SJSA1 (cell line): ENCODE results near the gene THBS3. TPM values are rescaled to one million over a fixed set of nuclear protein-coding genes. Genes with fewer than 3 reads are reported as not detected.
"Not testable (repeated sequence)": the region's sequence is repeated elsewhere in the genome, so short reads cannot be mapped to it uniquely, and the experiment has no call there.

Experiments used
- DNase-seq, 2 experiments: peaks; one replicate each; pipeline ENCODE4 v3.0.0-alpha.2; 2015 to 2020; ENCODE audit warnings: low spot score in 2 of 2, low read depth in 1 of 2
- H3K27ac ChIP-seq: fragments of 250-450 bp; sonication (Bioruptor Pico); 2 replicates; pipeline ENCODE4 v1.5.1; 2020; ENCODE audit warnings: mild to moderate bottlenecking, moderate library complexity
- H3K27me3 ChIP-seq: fragments of 250-450 bp; sonication (Bioruptor Pico); replicated peaks from 2 replicates; pipeline ENCODE4 v1.5.1; 2020; ENCODE audit warnings: mild to moderate bottlenecking, moderate library complexity
- H3K36me3 ChIP-seq: fragments of 250-450 bp; sonication (Bioruptor Pico); 2 replicates; pipeline ENCODE4 v1.5.1; 2020; ENCODE audit warnings: mild to moderate bottlenecking
- H3K4me1 ChIP-seq: fragments of 250-450 bp; sonication (Bioruptor Pico); replicated peaks from 2 replicates; pipeline ENCODE4 v1.6.1; 2021; ENCODE audit warnings: mild to moderate bottlenecking
- H3K4me3 ChIP-seq: fragments of 250-450 bp; sonication (Bioruptor Pico); 2 replicates; pipeline ENCODE4 v1.5.1; 2020; ENCODE audit warnings: mild to moderate bottlenecking
- H3K9me3 ChIP-seq: fragments of 250-450 bp; sonication (Bioruptor Pico); replicated peaks from 2 replicates; pipeline ENCODE4 v1.5.1; 2020; ENCODE audit warnings: mild to moderate bottlenecking
- total RNA-seq: library from RNA; depleted of rRNA; stranded (reverse); fragments of >200 nt; shearing (Covaris generic); gene quantifications from 2 replicates; pipeline ENCODE4 v1.2.3, GENCODE V29; 2014

THBS3 gene
- total RNA-seq, 1 experiment from 2014 or later, result 5.4 TPM

- DNase-seq, result peak; percentile 74 to 86
- Histone ChIP-seq H3K4me1 (peaks cover 46% of the 10 kb centered on the region), H3K4me3 (peak overlapping the region; percentile 47), H3K36me3 (peaks cover 3% of the 10 kb centered on the region; the same call in 1 of the 2 replicates), H3K9me3 (no peaks in the 10 kb centered on the region), H3K27me3 (no peaks in the 10 kb centered on the region), H3K27ac (peak overlapping the region; percentile 73)
These were observed 19.2 kb upstream of the THBS3 start for GRCh38 chr1:155226910-155227260.

- H3K4me3 ChIP-seq, result peak overlapping the region; percentile 47
- peaks cover 3% of the 10 kb centered on the region; the same call in 1 of the 2 replicates for H3K36me3 ChIP-seq
- H3K4me1 ChIP-seq, result peaks cover 46% of the 10 kb centered on the region
- DNase-seq, result peak; percentile 82 to 94
- no peaks in the 10 kb centered on the region for H3K27me3 ChIP-seq
- no peaks in the 10 kb centered on the region for H3K9me3 ChIP-seq
- peak overlapping the region; percentile 73 for H3K27ac ChIP-seq
These were observed 18.7 kb upstream of the THBS3 start for GRCh38 chr1:155226188-155226909.

GRCh38 chr1:155225404-155225759 is 17.7 kb upstream of the THBS3 start:
- not testable (repeated sequence) for H3K4me3 ChIP-seq, H3K36me3 ChIP-seq, H3K27me3 ChIP-seq, H3K9me3 ChIP-seq, DNase-seq
- H3K27ac ChIP-seq, result peak overlapping the region; percentile 99
- H3K4me1 ChIP-seq, result peaks cover 46% of the 10 kb centered on the region

- H3K27me3 ChIP-seq, result no peaks in the 10 kb centered on the region
- peaks cover 43% of the 10 kb centered on the region for H3K4me1 ChIP-seq
- H3K4me3 ChIP-seq, result no peak overlapping the region
- no peaks in the 10 kb centered on the region for H3K9me3 ChIP-seq
- H3K36me3 ChIP-seq, result peaks cover 4% of the 10 kb centered on the region
- no peak for DNase-seq
- H3K27ac ChIP-seq, result no peak overlapping the region
These were observed 15.3 kb upstream of the THBS3 start for GRCh38 chr1:155223047-155223446.

- H3K4me3 ChIP-seq, H3K27me3 ChIP-seq, H3K9me3 ChIP-seq, H3K27ac ChIP-seq, DNase-seq: not testable (repeated sequence)
- Histone ChIP-seq H3K4me1 (peaks cover 26% of the 10 kb centered on the region), H3K36me3 (peaks cover 15% of the 10 kb centered on the region)
These were observed 12.7 kb upstream of the THBS3 start for GRCh38 chr1:155220211-155220965.

- DNase-seq, result no peak
- Histone ChIP-seq H3K27ac (no peak overlapping the region), H3K36me3 (peaks cover 15% of the 10 kb centered on the region), H3K4me1 (peaks cover 18% of the 10 kb centered on the region), H3K9me3 (no peaks in the 10 kb centered on the region), H3K4me3 (no peak overlapping the region), H3K27me3 (no peaks in the 10 kb centered on the region)
These were observed 11.9 kb upstream of the THBS3 start for GRCh38 chr1:155219592-155220031.

- DNase-seq, result no peak
- H3K27ac ChIP-seq, result no peak overlapping the region
- no peaks in the 10 kb centered on the region for H3K27me3 ChIP-seq
- H3K4me3 ChIP-seq, result no peak overlapping the region
- H3K36me3 ChIP-seq, result peaks cover 13% of the 10 kb centered on the region
- H3K9me3 ChIP-seq, result no peaks in the 10 kb centered on the region
- H3K4me1 ChIP-seq, result peaks cover 12% of the 10 kb centered on the region
These were observed 11.3 kb upstream of the THBS3 start for GRCh38 chr1:155218854-155219591.

- not testable (repeated sequence) for H3K27ac ChIP-seq, H3K4me1 ChIP-seq, DNase-seq, H3K9me3 ChIP-seq, H3K4me3 ChIP-seq, H3K27me3 ChIP-seq
- peaks cover 19% of the 10 kb centered on the region for H3K36me3 ChIP-seq
These were observed 7.0 kb upstream of the THBS3 start for GRCh38 chr1:155214702-155215101.

GRCh38 chr1:155212051-155212440 is 4.3 kb upstream of the THBS3 start:
- H3K4me3 ChIP-seq, H3K27ac ChIP-seq, H3K9me3 ChIP-seq, DNase-seq, H3K27me3 ChIP-seq: not testable (repeated sequence)
- Histone ChIP-seq H3K36me3 (peaks cover 18% of the 10 kb centered on the region), H3K4me1 (peaks cover 20% of the 10 kb centered on the region)

- H3K27me3 ChIP-seq, H3K4me3 ChIP-seq, DNase-seq, H3K9me3 ChIP-seq, H3K27ac ChIP-seq: not testable (repeated sequence)
- Histone ChIP-seq H3K36me3 (peaks cover 18% of the 10 kb centered on the region), H3K4me1 (peaks cover 25% of the 10 kb centered on the region)
These were observed 3.8 kb upstream of the THBS3 start for GRCh38 chr1:155211381-155212050.

- Histone ChIP-seq H3K36me3 (peaks cover 11% of the 10 kb centered on the region), H3K9me3 (no peaks in the 10 kb centered on the region), H3K27me3 (no peaks in the 10 kb centered on the region), H3K4me1 (peaks cover 25% of the 10 kb centered on the region), H3K4me3 (peak overlapping the region; percentile 95; the same call in 1 of the 2 replicates), H3K27ac (no peak overlapping the region)
- DNase-seq, result no peak
These were observed 2.8 kb upstream of the THBS3 start for GRCh38 chr1:155210314-155211104.

GRCh38 chr1:155209312-155209721 is 1.6 kb upstream of the THBS3 start:
- H3K4me3 ChIP-seq, result peak overlapping the region; percentile 95
- H3K4me1 ChIP-seq, result peaks cover 25% of the 10 kb centered on the region
- H3K9me3 ChIP-seq, result no peaks in the 10 kb centered on the region
- H3K27me3 ChIP-seq, result no peaks in the 10 kb centered on the region
- peak overlapping the region; percentile 100 for H3K27ac ChIP-seq
- peaks cover 11% of the 10 kb centered on the region for H3K36me3 ChIP-seq
- no peak for DNase-seq
